Esophagus squamous epithelium (tissue), 5 donors: ENCODE data around the gene TPK1. TPM values are rescaled to one million over a fixed set of nuclear protein-coding genes. Genes with fewer than 3 reads are reported as not detected.
A peak's percentile ranks its signal among the peaks of the same experiment; 100 is the strongest.

Experiments
- DNase-seq: peaks from one replicate; lab custom pipeline; 2025; lab: John Stamatoyannopoulos, UW
- H3K27ac ChIP-seq, 4 donors: fragments of 200-600 bp; sonication (generic); one replicate each; pipeline ENCODE4 v1.5.1; 2016 to 2019; ENCODE audit warnings: mild to moderate bottlenecking in 1 of 4
- H3K27me3 ChIP-seq, 4 donors: fragments of 200-600 bp; sonication (generic); 1 replicate in 3 of 4; 2 replicates in 1 of 4; pipeline versions ENCODE4 v1.5.1 to v1.6.0; 2017 to 2021; ENCODE audit warnings: antibody characterized with exemption in 1 of 4
- H3K36me3 ChIP-seq, 3 donors: fragments of 200-600 bp; sonication (generic); one replicate each; pipeline ENCODE4 v1.5.1; 2016 to 2019
- H3K4me1 ChIP-seq, 3 donors: fragments of 200-600 bp; sonication (generic); one replicate each; pipeline ENCODE4 v1.5.1; 2017 to 2019
- H3K4me3 ChIP-seq, 4 donors: fragments of 200-600 bp; sonication (generic); 1 replicate in 3 of 4; 2 replicates in 1 of 4; pipeline ENCODE4 v1.5.1; 2016 to 2019; ENCODE audit warnings: mild to moderate bottlenecking in 2 of 4, moderate library complexity in 1 of 4
- H3K9me3 ChIP-seq, 3 donors: fragments of 200-600 bp; sonication (generic); one replicate each; pipeline ENCODE4 v1.5.1; 2016 to 2019
- POLR2A ChIP-seq, 4 donors: fragments of 450-650 bp; IDR thresholded peaks; one replicate each; pipeline ENCODE4 v1.6.1; 2017; ENCODE audit warnings: antibody characterized with exemption in 4 of 4, mild to moderate bottlenecking in 4 of 4, moderate library complexity in 3 of 4
- WGBS, 2 donors: methylation state at CpG; one replicate each; pipeline ENCODE4 v1.1.5; 2018; 5-methylcytosine and 5-hydroxymethylcytosine counted together
- intact Hi-C: fragments of 100-400 bp; cut with DNase I; formaldehyde crosslinking; loops from one replicate; pipeline ENCODE4 v1.15.0; 2022
- total RNA-seq, 4 donors: library from RNA; depleted of rRNA; stranded (reverse); fragments of >200 nt; gene quantifications; one replicate each; pipeline ENCODE4 v1.1.0, GENCODE V29; 2016
- TF ChIP-seq, protein P1 (sequence below), 6 experiments: fragments of 450-650 bp in 4 of 6; fragments of 200-600 bp in 2 of 6; sonication (generic) in 2 of 6; IDR thresholded peaks; one replicate each; pipeline ENCODE4 v1.5.1; 2016 to 2019; ENCODE audit warnings: antibody characterized with exemption in 6 of 6, mild to moderate bottlenecking in 4 of 6, moderate library complexity in 4 of 6
- donor health status: DM: yes; HTN: yes; CAD: no.

TPK1 gene
- total RNA-seq, result 1 to 10 TPM; 2.3 to 8.4 (median 2.7) TPM

- intact Hi-C loops, result no loop called here
- Histone ChIP-seq H3K4me1 (peaks cover 0 to 24% (median 9%) of the 10 kb centered on the region in 3 donors), H3K36me3 (no peaks in the 10 kb centered on the region), H3K9me3 (no peaks in the 10 kb centered on the region), H3K4me3 (peak within 1 kb of the TSS; percentile 67 to 87 (median 80)), H3K27ac (peak within 1 kb of the TSS; percentile 88 to 97 (median 92)), H3K27me3 (no peaks in the 10 kb centered on the region)
- TF ChIP-seq, protein P1, sequence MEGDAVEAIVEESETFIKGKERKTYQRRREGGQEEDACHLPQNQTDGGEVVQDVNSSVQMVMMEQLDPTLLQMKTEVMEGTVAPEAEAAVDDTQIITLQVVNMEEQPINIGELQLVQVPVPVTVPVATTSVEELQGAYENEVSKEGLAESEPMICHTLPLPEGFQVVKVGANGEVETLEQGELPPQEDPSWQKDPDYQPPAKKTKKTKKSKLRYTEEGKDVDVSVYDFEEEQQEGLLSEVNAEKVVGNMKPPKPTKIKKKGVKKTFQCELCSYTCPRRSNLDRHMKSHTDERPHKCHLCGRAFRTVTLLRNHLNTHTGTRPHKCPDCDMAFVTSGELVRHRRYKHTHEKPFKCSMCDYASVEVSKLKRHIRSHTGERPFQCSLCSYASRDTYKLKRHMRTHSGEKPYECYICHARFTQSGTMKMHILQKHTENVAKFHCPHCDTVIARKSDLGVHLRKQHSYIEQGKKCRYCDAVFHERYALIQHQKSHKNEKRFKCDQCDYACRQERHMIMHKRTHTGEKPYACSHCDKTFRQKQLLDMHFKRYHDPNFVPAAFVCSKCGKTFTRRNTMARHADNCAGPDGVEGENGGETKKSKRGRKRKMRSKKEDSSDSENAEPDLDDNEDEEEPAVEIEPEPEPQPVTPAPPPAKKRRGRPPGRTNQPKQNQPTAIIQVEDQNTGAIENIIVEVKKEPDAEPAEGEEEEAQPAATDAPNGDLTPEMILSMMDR (IDR thresholded peaks at IDR 0.05), result peak in 1 of 6 experiments; percentile 36
- TF ChIP-seq POLR2A (IDR thresholded peaks at IDR 0.05), result peak in 3 of 4 donors; percentile 80 to 93 (median 87)
- WGBS, 2 donors, result 7 to 9% methylated on average over 16 to 23 of the region's 81 CpGs
- DNase-seq, result peak; percentile 71
Measured at GRCh38 chr7:144835652-144836544, at the start of gene TPK1. TPK1 (minus strand) TSS chr7:144836053; CDS start chr7:144835602, 451 bp downstream.

DNA sequence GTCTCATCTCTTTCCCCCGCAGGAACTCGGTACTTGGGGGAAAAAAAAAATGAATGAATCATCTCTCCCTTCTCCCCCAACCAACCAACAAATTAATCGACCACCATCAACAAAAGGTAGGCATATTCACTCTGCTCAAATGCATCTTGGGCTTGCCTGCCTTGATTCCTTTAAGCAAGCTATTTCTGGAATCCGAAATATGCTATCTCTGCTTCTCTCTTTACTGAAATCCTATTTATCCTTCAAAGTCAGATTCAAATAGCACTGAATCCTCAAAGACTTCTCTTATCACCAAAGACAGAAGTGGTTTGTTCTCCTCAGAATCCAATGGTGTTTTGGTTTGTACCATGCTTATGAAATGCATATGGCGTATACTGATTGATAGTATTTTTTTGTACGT is 49.6 kb upstream of the TPK1 start:
- TF ChIP-seq, protein P1 (IDR thresholded peaks at IDR 0.05), result no peak
- TF ChIP-seq POLR2A (IDR thresholded peaks at IDR 0.05), result no peak
- no peak for DNase-seq
- Histone ChIP-seq H3K9me3 (no peaks in the 10 kb centered on the region), H3K4me3 (no peak overlapping the region), H3K27ac (no peak overlapping the region), H3K27me3 (no peaks in the 10 kb centered on the region), H3K4me1 (no peaks in the 10 kb centered on the region), H3K36me3 (no peaks in the 10 kb centered on the region)
- 64 to 73% methylated on average over 6 of the region's 6 CpGs for WGBS, 2 donors
- intact Hi-C loops, result no loop called here

DNA sequence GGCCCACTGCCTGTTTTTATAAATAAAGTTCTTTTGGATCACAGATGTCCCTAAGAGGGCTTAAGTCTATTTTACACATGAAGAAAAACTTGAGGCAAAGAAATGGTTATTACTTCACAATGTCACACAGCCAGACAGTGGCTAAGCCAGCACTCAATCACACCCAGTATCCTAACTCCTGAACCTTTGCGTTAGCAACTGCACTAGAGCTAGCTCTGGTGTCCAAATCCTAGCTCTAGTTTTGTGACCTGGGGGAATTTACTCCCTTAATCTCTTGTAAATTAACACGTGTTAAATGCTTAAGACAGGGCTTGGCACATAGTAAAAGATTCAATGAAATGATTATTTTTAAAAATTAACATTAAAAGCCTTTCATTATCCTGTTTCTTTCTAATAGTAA is 49.0 kb upstream of the TPK1 start:
- Histone ChIP-seq H3K9me3 (no peaks in the 10 kb centered on the region), H3K4me1 (no peaks in the 10 kb centered on the region), H3K27ac (no peak overlapping the region), H3K4me3 (no peak overlapping the region), H3K36me3 (no peaks in the 10 kb centered on the region), H3K27me3 (no peaks in the 10 kb centered on the region)
- 27 to 33% methylated on average over 2 of the region's 2 CpGs for WGBS, 2 donors
- TF ChIP-seq, protein P1 (IDR thresholded peaks at IDR 0.05), result no peak
- TF ChIP-seq POLR2A (IDR thresholded peaks at IDR 0.05), result no peak
- intact Hi-C loops, result no loop called here
- no peak for DNase-seq

GRCh38 chr7:144873316-144873845 is 37.5 kb upstream of the TPK1 start:
- no peak for TF ChIP-seq POLR2A (IDR thresholded peaks at IDR 0.05)
- TF ChIP-seq, protein P1 (IDR thresholded peaks at IDR 0.05), result no peak
- intact Hi-C loops, result no loop called here
- Histone ChIP-seq H3K27me3 (no peaks in the 10 kb centered on the region), H3K9me3 (no peaks in the 10 kb centered on the region), H3K36me3 (no peaks in the 10 kb centered on the region), H3K27ac (no peak overlapping the region), H3K4me1 (no peaks in the 10 kb centered on the region), H3K4me3 (no peak overlapping the region)
- DNase-seq, result no peak
- WGBS, 2 donors, result 80 to 82% methylated on average over 12 to 13 of the region's 13 CpGs

DNA sequence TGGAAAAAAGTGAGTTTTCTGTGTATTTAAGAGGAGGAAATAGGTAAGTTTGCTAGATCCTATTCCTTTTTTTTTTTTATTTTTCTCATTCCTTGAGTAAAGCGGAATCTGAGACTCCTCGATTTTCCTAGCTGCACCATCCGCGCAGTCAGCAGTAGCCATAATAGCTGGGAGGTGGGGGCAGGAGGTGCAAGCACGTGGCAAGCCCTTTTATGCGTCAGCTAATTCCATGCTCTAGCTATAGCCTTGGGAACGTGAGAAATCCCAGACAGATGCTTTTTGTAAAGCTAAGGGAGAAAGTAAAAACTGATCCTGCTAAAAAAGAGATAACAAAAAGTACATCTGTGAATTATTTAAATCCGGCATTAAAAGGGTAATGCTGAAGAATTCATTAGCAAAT is 33.2 kb upstream of the TPK1 start:
- Histone ChIP-seq H3K4me3 (no peak overlapping the region), H3K27me3 (no peaks in the 10 kb centered on the region), H3K9me3 (no peaks in the 10 kb centered on the region), H3K4me1 (no peaks in the 10 kb centered on the region), H3K27ac (no peak overlapping the region), H3K36me3 (no peaks in the 10 kb centered on the region)
- intact Hi-C loops, result no loop called here
- TF ChIP-seq POLR2A (IDR thresholded peaks at IDR 0.05), result no peak
- TF ChIP-seq, protein P1 (IDR thresholded peaks at IDR 0.05), result no peak
- 78 to 86% methylated on average over 8 of the region's 8 CpGs for WGBS, 2 donors
- DNase-seq, result no peak
